GM06990 (cell line): ENCODE results near the gene NECTIN1.

ENCODE experiments used
- DNase-seq: peaks from one replicate; pipeline ENCODE4 v3.0.0-alpha.2; 2011; ENCODE audit not compliant: insufficient read length; ENCODE audit errors: extremely low read depth
- H3K27me3 ChIP-seq: replicated peaks from 2 replicates; pipeline ENCODE4 v1.6.0; 2011; ENCODE audit warnings: low read length; ENCODE audit not compliant: control insufficient read depth, insufficient read depth
- H3K36me3 ChIP-seq: 2 replicates; pipeline ENCODE4 v1.5.1; 2011; ENCODE audit warnings: low read length; ENCODE audit not compliant: control insufficient read depth, insufficient read depth
- H3K4me3 ChIP-seq: replicated peaks from 2 replicates; pipeline ENCODE4 v1.5.1; 2011; ENCODE audit warnings: low read depth, mild to moderate bottlenecking, control low read depth, low read length
- TF ChIP-seq, protein P1 (sequence below): IDR thresholded peaks from 2 replicates; pipeline ENCODE4 v1.5.1; 2011; ENCODE audit warnings: low read length, control low read depth, mild to moderate bottlenecking, inconsistent platforms; ENCODE audit not compliant: insufficient read depth, poor library complexity, severe bottlenecking

Gene NECTIN1

DNA sequence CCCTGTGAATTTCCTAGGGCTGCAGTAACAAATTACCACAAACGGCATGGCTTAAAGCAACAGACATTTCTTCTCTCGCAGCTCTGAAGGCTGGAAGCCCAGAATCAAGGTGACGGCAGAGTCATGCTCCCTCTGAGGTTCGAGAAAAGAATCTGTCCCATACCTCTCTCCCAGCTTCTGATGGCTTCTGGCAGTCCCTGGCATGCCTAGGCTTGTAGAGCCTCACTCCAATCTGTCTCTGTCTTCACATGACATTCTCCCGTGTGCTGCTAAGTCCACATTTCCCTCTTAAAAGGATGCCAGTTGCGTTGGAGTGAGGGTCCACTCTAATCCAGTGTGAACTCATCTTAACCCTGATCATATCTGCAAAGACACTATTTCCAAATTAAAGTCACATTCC lies 116.2 kb downstream of the NECTIN1 start:
- TF ChIP-seq, protein P1, sequence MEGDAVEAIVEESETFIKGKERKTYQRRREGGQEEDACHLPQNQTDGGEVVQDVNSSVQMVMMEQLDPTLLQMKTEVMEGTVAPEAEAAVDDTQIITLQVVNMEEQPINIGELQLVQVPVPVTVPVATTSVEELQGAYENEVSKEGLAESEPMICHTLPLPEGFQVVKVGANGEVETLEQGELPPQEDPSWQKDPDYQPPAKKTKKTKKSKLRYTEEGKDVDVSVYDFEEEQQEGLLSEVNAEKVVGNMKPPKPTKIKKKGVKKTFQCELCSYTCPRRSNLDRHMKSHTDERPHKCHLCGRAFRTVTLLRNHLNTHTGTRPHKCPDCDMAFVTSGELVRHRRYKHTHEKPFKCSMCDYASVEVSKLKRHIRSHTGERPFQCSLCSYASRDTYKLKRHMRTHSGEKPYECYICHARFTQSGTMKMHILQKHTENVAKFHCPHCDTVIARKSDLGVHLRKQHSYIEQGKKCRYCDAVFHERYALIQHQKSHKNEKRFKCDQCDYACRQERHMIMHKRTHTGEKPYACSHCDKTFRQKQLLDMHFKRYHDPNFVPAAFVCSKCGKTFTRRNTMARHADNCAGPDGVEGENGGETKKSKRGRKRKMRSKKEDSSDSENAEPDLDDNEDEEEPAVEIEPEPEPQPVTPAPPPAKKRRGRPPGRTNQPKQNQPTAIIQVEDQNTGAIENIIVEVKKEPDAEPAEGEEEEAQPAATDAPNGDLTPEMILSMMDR = no peak
- no peak overlapping the region for H3K4me3 ChIP-seq
- no peaks in the 10 kb centered on the region for H3K36me3 ChIP-seq
- no peak for DNase-seq
- peaks cover 2% of the 10 kb centered on the region; the same call in 1 of the 2 replicates for H3K27me3 ChIP-seq

- Histone ChIP-seq H3K27me3 (peaks cover 2% of the 10 kb centered on the region; the same call in 1 of the 2 replicates), H3K4me3 (no peak overlapping the region), H3K36me3 (no peaks in the 10 kb centered on the region)
- no peak for DNase-seq
- TF ChIP-seq, protein P1 = no peak
These were observed 118.1 kb downstream of the NECTIN1 start for GRCh38 chr11:119610836-119611426.

- no peak for DNase-seq
- H3K4me3 ChIP-seq = no peak overlapping the region
- TF ChIP-seq, protein P1 = no peak
- no peaks in the 10 kb centered on the region for H3K36me3 ChIP-seq
- H3K27me3 ChIP-seq = peaks cover 2% of the 10 kb centered on the region; the same call in 1 of the 2 replicates
These were observed 120.2 kb downstream of the NECTIN1 start for GRCh38 chr11:119608781-119609180.

DNA sequence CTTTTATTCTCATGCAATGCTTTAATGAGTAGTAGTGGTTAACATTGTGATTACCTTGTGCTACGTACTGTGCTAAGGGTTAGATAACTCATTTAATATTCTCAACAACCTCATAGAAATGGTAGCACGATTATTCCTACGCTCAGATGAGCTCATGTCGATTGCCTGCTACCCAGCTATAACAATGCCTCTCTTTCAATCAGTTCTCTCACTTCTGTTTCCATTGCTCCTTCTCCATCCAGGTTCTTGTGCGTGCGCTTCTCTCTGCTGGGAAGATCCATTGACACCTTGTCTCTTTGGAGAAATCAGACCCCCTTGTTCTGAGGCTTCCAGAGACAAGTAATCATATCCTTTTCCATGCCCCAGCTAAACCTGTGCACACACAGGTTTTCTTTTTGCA lies 120.8 kb downstream of the NECTIN1 start:
- Histone ChIP-seq H3K36me3 (no peaks in the 10 kb centered on the region), H3K4me3 (no peak overlapping the region), H3K27me3 (peaks cover 2% of the 10 kb centered on the region)
- TF ChIP-seq, protein P1 = no peak
- no peak for DNase-seq

- H3K27me3 ChIP-seq = peaks cover 2% of the 10 kb centered on the region
- H3K36me3 ChIP-seq = no peaks in the 10 kb centered on the region
- no peak for DNase-seq
- TF ChIP-seq, protein P1 = no peak
- H3K4me3 ChIP-seq = no peak overlapping the region
These were observed 121.3 kb downstream of the NECTIN1 start for GRCh38 chr11:119607726-119608125.
